ENCODE measurements around the gene TGFBRAP1.

Gene TGFBRAP1

GRCh38 chr2:105279126-105279525 is 50.4 kb downstream of the TGFBRAP1 start:
- H3K4me3 ChIP-seq (replicated peaks; ENCODE audit: low read depth, low read length), result no peak overlapping the region
- DNase-seq (ENCODE audit: low read depth), result no peak
- TF ChIP-seq, protein P1, sequence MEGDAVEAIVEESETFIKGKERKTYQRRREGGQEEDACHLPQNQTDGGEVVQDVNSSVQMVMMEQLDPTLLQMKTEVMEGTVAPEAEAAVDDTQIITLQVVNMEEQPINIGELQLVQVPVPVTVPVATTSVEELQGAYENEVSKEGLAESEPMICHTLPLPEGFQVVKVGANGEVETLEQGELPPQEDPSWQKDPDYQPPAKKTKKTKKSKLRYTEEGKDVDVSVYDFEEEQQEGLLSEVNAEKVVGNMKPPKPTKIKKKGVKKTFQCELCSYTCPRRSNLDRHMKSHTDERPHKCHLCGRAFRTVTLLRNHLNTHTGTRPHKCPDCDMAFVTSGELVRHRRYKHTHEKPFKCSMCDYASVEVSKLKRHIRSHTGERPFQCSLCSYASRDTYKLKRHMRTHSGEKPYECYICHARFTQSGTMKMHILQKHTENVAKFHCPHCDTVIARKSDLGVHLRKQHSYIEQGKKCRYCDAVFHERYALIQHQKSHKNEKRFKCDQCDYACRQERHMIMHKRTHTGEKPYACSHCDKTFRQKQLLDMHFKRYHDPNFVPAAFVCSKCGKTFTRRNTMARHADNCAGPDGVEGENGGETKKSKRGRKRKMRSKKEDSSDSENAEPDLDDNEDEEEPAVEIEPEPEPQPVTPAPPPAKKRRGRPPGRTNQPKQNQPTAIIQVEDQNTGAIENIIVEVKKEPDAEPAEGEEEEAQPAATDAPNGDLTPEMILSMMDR (IDR thresholded peaks at IDR 0.05; ENCODE audit: low read length, missing control alignments), result no peak

DNA sequence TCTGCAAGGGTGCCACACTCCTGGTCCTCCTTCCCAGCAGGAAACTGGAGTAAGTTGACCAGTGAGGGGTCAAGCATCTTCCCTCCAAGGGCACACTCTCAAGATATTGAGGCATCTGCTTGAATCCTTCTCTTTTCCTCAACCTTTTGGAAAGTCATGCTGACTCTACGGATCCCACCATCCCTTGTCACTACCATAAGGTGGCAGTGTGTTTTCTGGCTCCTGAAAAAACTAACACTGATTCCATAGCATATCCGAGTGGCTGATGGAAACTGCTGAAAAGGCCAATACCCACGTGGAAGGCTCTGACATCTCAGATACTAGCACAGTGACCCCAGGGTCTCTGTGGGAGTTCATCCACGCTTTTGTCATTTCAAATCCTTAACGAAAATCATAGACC is 50.9 kb downstream of the TGFBRAP1 start:
- DNase-seq (ENCODE audit: low read depth), result no peak
- TF ChIP-seq, protein P1 (IDR thresholded peaks at IDR 0.05; ENCODE audit: low read length, missing control alignments), result no peak
- no peak overlapping the region for H3K4me3 ChIP-seq (replicated peaks; ENCODE audit: low read depth, low read length)

DNA sequence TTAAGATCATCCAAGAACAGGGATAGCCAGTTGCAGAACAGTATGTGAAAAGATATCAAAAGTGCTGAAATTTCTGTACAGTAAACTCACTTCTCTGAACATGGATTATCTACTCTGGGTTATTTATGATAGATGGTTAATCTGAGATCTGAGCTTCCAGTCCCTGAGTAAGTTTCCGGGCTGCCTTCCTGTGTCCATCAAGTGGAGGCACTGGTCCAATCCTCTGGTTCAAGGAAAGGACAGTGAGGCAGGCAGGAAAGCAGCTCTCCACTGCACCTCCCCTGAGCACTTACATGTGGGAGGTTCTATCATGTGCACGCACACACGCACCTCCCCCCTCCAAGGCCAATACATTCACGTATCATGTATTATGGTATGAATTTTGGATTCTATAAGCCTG is 55.5 kb downstream of the TGFBRAP1 start:
- TF ChIP-seq, protein P1 (IDR thresholded peaks at IDR 0.05; ENCODE audit: low read length, missing control alignments), result no peak
- peak; percentile 72 for DNase-seq (ENCODE audit: low read depth)
- H3K4me3 ChIP-seq (replicated peaks; ENCODE audit: low read depth, low read length), result no peak overlapping the region

GRCh38 chr2:105272176-105272575 is 57.4 kb downstream of the TGFBRAP1 start:
- no peak overlapping the region for H3K4me3 ChIP-seq (replicated peaks; ENCODE audit: low read depth, low read length)
- TF ChIP-seq, protein P1 (IDR thresholded peaks at IDR 0.05; ENCODE audit: low read length, missing control alignments), result no peak
- DNase-seq (ENCODE audit: low read depth), result no peak

DNA sequence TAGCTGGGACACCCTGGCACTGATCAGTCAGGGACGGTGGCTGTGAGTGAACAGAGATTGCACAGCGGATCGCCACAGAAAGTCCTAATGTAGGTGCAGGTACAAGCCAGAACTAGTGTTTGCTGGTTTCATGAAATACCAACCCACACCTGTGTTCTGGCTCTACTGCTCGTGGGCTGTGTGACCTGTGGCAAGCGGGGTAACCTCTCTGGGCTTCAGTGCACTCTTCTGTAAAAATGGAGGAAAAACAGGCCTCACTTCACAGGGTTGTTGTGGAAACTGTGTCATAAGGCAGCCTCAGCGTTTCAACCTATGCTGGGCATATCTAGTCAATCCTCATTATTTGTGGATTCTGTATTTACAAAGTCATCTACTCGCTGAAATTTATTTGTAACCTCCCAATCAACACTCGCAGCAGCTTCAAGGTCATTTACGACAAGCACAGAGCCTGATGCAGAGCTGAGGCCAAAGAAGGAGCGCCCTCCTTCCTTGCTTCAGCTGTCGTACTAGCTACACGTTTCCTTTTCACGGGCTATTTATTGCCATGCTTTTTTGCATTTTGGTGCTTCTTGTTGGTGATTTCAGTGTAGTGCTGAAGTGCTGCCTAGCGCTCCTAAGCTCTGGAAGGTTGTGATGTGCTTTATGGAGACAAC is 58.0 kb downstream of the TGFBRAP1 start:
- TF ChIP-seq, protein P1 (IDR thresholded peaks at IDR 0.05; ENCODE audit: low read length, missing control alignments), result no peak
- no peak overlapping the region for H3K4me3 ChIP-seq (replicated peaks; ENCODE audit: low read depth, low read length)
- no peak for DNase-seq (ENCODE audit: low read depth)

DNA sequence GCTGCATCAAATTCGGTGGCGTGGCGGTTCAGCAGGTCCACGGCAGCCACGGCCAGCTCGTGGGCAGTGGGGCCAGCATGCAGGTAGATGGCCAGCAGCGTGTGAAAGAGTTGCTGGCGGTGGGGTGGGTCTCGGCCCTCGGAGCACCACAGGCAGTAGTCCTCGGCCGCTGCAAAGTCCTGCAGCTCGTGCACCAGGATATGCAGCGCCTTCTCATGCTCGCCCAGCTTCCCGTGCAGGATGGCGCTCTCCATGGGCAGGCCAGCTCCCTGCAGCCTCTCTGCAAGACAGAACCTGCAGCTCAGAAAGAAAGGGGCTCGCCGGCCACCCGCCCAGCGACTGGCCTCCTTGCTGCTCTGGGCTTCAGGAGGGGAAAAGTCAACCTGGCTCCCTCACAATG is 60.1 kb downstream of the TGFBRAP1 start:
- TF ChIP-seq, protein P1 (IDR thresholded peaks at IDR 0.05; ENCODE audit: low read length, missing control alignments), result no peak
- DNase-seq (ENCODE audit: low read depth), result no peak
- H3K4me3 ChIP-seq (replicated peaks; ENCODE audit: low read depth, low read length), result no peak overlapping the region

- DNase-seq (ENCODE audit: low read depth), result no peak
- H3K4me3 ChIP-seq (replicated peaks; ENCODE audit: low read depth, low read length), result no peak overlapping the region
Observed at GRCh38 chr2:105262651-105263091, 66.9 kb downstream of the TGFBRAP1 start.

More at GRCh38 chr2:105262651-105263091, 66.9 kb downstream of the TGFBRAP1 start:
- TF ChIP-seq, protein P1 (IDR thresholded peaks at IDR 0.05; ENCODE audit: low read length, missing control alignments), result no peak
